H9 (cell line): ENCODE results near the gene SUV39H1. TPM values are rescaled to one million over a fixed set of nuclear protein-coding genes. Genes with fewer than 3 reads are reported as not detected.

Experiments used
- DNase-seq: peaks from one replicate; pipeline ENCODE4 v3.0.0-alpha.2; 2017
- H2AFZ ChIP-seq: one replicate; pipeline ENCODE4 v1.6.1; 2013; ENCODE audit warnings: mild to moderate bottlenecking, low read length, control low read depth, moderate library complexity
- H2AK5ac ChIP-seq: 2 replicates; pipeline ENCODE4 v1.6.1; 2013; ENCODE audit warnings: low read length, control low read depth, mixed read lengths; ENCODE audit not compliant: insufficient read length
- H2BK120ac ChIP-seq: one replicate; pipeline ENCODE4 v1.6.1; 2013; ENCODE audit warnings: low read depth, mild to moderate bottlenecking, low read length, control low read depth, inconsistent platforms; ENCODE audit not compliant: poor library complexity, severe bottlenecking
- H2BK12ac ChIP-seq: 2 replicates; pipeline ENCODE4 v1.6.1; 2013; ENCODE audit warnings: low read length, control low read depth, mixed read lengths, low read depth; ENCODE audit not compliant: insufficient read length
- H2BK15ac ChIP-seq: 2 replicates; pipeline ENCODE4 v1.6.1; 2013; ENCODE audit warnings: low read depth, low read length, control low read depth
- H2BK20ac ChIP-seq: one replicate; pipeline ENCODE4 v1.6.1; 2013; ENCODE audit warnings: low read depth, mild to moderate bottlenecking, low read length, control low read depth, inconsistent platforms; ENCODE audit not compliant: poor library complexity, severe bottlenecking
- H2BK5ac ChIP-seq: 2 replicates; pipeline ENCODE4 v1.6.1; 2013; ENCODE audit warnings: low read length, control low read depth, mixed read lengths; ENCODE audit not compliant: insufficient read length
- H3K14ac ChIP-seq: 2 replicates; pipeline ENCODE4 v1.6.1; 2013; ENCODE audit warnings: low read length, control low read depth; ENCODE audit not compliant: insufficient read depth
- H3K18ac ChIP-seq: 2 replicates; pipeline ENCODE4 v1.6.1; 2013; ENCODE audit warnings: low read depth, mild to moderate bottlenecking, mixed read lengths, low read length, control low read depth; ENCODE audit not compliant: insufficient read length
- H3K23ac ChIP-seq: 2 replicates; pipeline ENCODE4 v1.6.1; 2013; ENCODE audit warnings: low read length, control low read depth, mixed read lengths, low read depth; ENCODE audit not compliant: insufficient read length
- H3K23me2 ChIP-seq: 2 replicates; pipeline ENCODE4 v1.6.1; 2013; ENCODE audit warnings: low read depth, mild to moderate bottlenecking, mixed read lengths, low read length, control low read depth; ENCODE audit not compliant: insufficient read length, poor library complexity, severe bottlenecking
- H3K27ac ChIP-seq: 2 replicates; pipeline ENCODE4 v1.5.1; 2013; ENCODE audit warnings: low read length, control low read depth, mixed read lengths, low read depth; ENCODE audit not compliant: insufficient read length
- H3K27me3 ChIP-seq: 2 replicates; pipeline ENCODE4 v1.6.1; 2013; ENCODE audit warnings: low read length, control low read depth, inconsistent platforms; ENCODE audit not compliant: insufficient read depth
- H3K4ac ChIP-seq: 2 replicates; pipeline ENCODE4 v1.6.1; 2013; ENCODE audit warnings: low read depth, mild to moderate bottlenecking, control low read depth, inconsistent platforms, low read length, moderate library complexity
- H3K4me1 ChIP-seq: 2 replicates; pipeline ENCODE4 v1.6.1; 2013; ENCODE audit warnings: low read length, control low read depth, inconsistent platforms; ENCODE audit not compliant: insufficient read depth
- H3K4me2 ChIP-seq: 2 replicates; pipeline ENCODE4 v1.6.1; 2013; ENCODE audit warnings: low read length, control low read depth, mixed read lengths; ENCODE audit not compliant: insufficient read length, insufficient read depth
- H3K56ac ChIP-seq: 2 replicates; pipeline ENCODE4 v1.6.1; 2013; ENCODE audit warnings: low read depth, mild to moderate bottlenecking, mixed read lengths, low read length, control low read depth; ENCODE audit not compliant: insufficient read length
- H3K79me1 ChIP-seq: 2 replicates; pipeline ENCODE4 v1.6.1; 2013; ENCODE audit warnings: low read depth, mild to moderate bottlenecking, moderate library complexity, low read length, control low read depth, inconsistent platforms; ENCODE audit not compliant: insufficient read depth, poor library complexity, severe bottlenecking
- H3K79me2 ChIP-seq: 2 replicates; pipeline ENCODE4 v1.6.1; 2013; ENCODE audit warnings: low read length, control low read depth, inconsistent platforms; ENCODE audit not compliant: insufficient read depth
- H3K9ac ChIP-seq: 2 replicates; pipeline ENCODE4 v1.6.1; 2013; ENCODE audit warnings: low read length, control low read depth, mixed read lengths; ENCODE audit not compliant: insufficient read length; ENCODE audit errors: extremely low read depth
- H3K9me3 ChIP-seq: one replicate; pipeline ENCODE4 v1.6.1; 2013; ENCODE audit warnings: low read depth, low read length, inconsistent platforms; ENCODE audit not compliant: control insufficient read depth
- H3T11ph ChIP-seq: one replicate; pipeline ENCODE4 v1.6.1; 2013; ENCODE audit warnings: mild to moderate bottlenecking, low read length, control low read depth, inconsistent platforms
- H4K20me1 ChIP-seq: one replicate; pipeline ENCODE4 v1.6.1; 2013; ENCODE audit not compliant: control insufficient read depth, insufficient read length, insufficient read depth
- H4K5ac ChIP-seq: 2 replicates; pipeline ENCODE4 v1.6.1; 2013; ENCODE audit warnings: low read depth, mild to moderate bottlenecking, mixed read lengths, low read length, control low read depth; ENCODE audit not compliant: insufficient read length
- H4K8ac ChIP-seq: replicated peaks from 2 replicates; pipeline ENCODE4 v1.6.1; 2013; ENCODE audit warnings: low read length, control low read depth, mixed read lengths, low read depth; ENCODE audit not compliant: insufficient read length
- H4K91ac ChIP-seq: 2 replicates; pipeline ENCODE4 v1.6.1; 2013; ENCODE audit warnings: low read depth, mild to moderate bottlenecking, moderate library complexity, mixed read lengths, low read length, control low read depth; ENCODE audit not compliant: insufficient read length
- H3K27ac Mint-ChIP-seq, 3 experiments: 2 replicates in 2 of 3; 3 replicates in 1 of 3; pipeline ENCODE4 v1.8.0; 2020 to 2021; ENCODE audit warnings: mixed read lengths in 3 of 3, mild to moderate bottlenecking in 1 of 3, moderate library complexity in 1 of 3
- H3K27me3 Mint-ChIP-seq: 2 replicates; pipeline ENCODE4 v1.8.0; 2021; ENCODE audit warnings: low read depth, mild to moderate bottlenecking, moderate library complexity, mixed read lengths
- H3K36me3 Mint-ChIP-seq, 3 experiments: 2 replicates in 2 of 3; 3 replicates in 1 of 3; pipeline ENCODE4 v1.8.0; 2020 to 2021; ENCODE audit warnings: low read depth in 3 of 3, mixed read lengths in 3 of 3; ENCODE audit not compliant: insufficient read depth in 1 of 3
- H3K4me1 Mint-ChIP-seq, 2 experiments: 2 replicates each; pipeline ENCODE4 v1.8.0; 2020; ENCODE audit warnings: mixed read lengths in 2 of 2
- H3K4me3 Mint-ChIP-seq, 2 experiments: 2 replicates in 1 of 2; 3 replicates in 1 of 2; pipeline ENCODE4 v1.8.0; 2020 to 2021; ENCODE audit warnings: mild to moderate bottlenecking in 2 of 2, mixed read lengths in 2 of 2, moderate library complexity in 1 of 2
- H3K9me3 Mint-ChIP-seq, 2 experiments: 2 replicates in 1 of 2; 3 replicates in 1 of 2; pipeline ENCODE4 v1.8.0; 2020; ENCODE audit warnings: mild to moderate bottlenecking in 2 of 2, mixed read lengths in 2 of 2, moderate library complexity in 1 of 2
- CTCF ChIP-seq: fragments of 200-600 bp; sonication (generic); conservative IDR thresholded peaks from 3 replicates; pipeline ENCODE4 v1.8.0; 2021; ENCODE audit warnings: antibody characterized with exemption, mild to moderate bottlenecking
- WGBS: extraction: QIAGEN DNeasy Blood & Tissue Kit; methylation state at CpG from one replicate; pipeline ENCODE4 v1.1.7; 2013; ENCODE audit warnings: missing lambda C conversion rate, low lambda C conversion rate, mixed read lengths; ENCODE audit not compliant: insufficient read length; ENCODE audit errors: extremely low coverage; 5-methylcytosine and 5-hydroxymethylcytosine counted together
- total RNA-seq: library from RNA; stranded (reverse); gene quantifications from 2 replicates; pipeline ENCODE4 v1.2.1, GENCODE V29; 2021

Gene SUV39H1
- total RNA-seq, 1 experiment from 2014 or later: 16.2 TPM

GRCh38 chrX:48713847-48714246 is 17.3 kb downstream of the SUV39H1 start:
- peaks cover 51% of the 10 kb centered on the region for H3K27me3 Mint-ChIP-seq
- H3K27ac Mint-ChIP-seq: no peak overlapping the region
- H3K4me2 ChIP-seq: no peak overlapping the region

More at GRCh38 chrX:48713847-48714246, 17.3 kb downstream of the SUV39H1 start:
- no peak overlapping the region for H3T11ph ChIP-seq
- no peak overlapping the region for H3K9ac ChIP-seq
- no peak overlapping the region for H2BK120ac ChIP-seq
- Mint-ChIP-seq H3K4me1 (no peaks in the 10 kb centered on the region), H3K9me3 (peaks cover 78 to 81% of the 10 kb centered on the region in 2 experiments), H3K36me3 (peaks cover 3 to 7% (median 5%) of the 10 kb centered on the region in 3 experiments; a peak in 6 of 7 replicates), H3K4me3 (no peak overlapping the region)
- H2BK20ac ChIP-seq: no peak overlapping the region
- H3K79me2 ChIP-seq: no peaks in the 10 kb centered on the region
- H3K18ac ChIP-seq: no peak overlapping the region
- H4K91ac ChIP-seq: no peak overlapping the region
- no peak overlapping the region for H2BK5ac ChIP-seq
- H3K27me3 ChIP-seq: no peaks in the 10 kb centered on the region; the same call in 1 of the 2 replicates
- no peak overlapping the region for H2AK5ac ChIP-seq
- H3K27ac ChIP-seq: no peak overlapping the region
- H2BK12ac ChIP-seq: no peak overlapping the region
- H3K23me2 ChIP-seq: no peaks in the 10 kb centered on the region
- H2BK15ac ChIP-seq: no peak overlapping the region
- H4K8ac ChIP-seq: no peak overlapping the region
- no peak overlapping the region for H3K4ac ChIP-seq
- no peaks in the 10 kb centered on the region for H4K20me1 ChIP-seq
- H3K23ac ChIP-seq: no peak overlapping the region
- WGBS: no CpG with 5 or more reads among the region's 2 CpGs
- no peak for TF ChIP-seq CTCF
- H2AFZ ChIP-seq: no peak overlapping the region
- no peak overlapping the region for H4K5ac ChIP-seq
- H3K9me3 ChIP-seq: peaks cover 55% of the 10 kb centered on the region
- no peaks in the 10 kb centered on the region for H3K4me1 ChIP-seq
- no peak for DNase-seq
- no peaks in the 10 kb centered on the region for H3K79me1 ChIP-seq
- H3K56ac ChIP-seq: no peak overlapping the region
- H3K14ac ChIP-seq: no peak overlapping the region
